ENCODE results near the gene SHOX. TPM values are rescaled to one million over a fixed set of nuclear protein-coding genes. Genes with fewer than 3 reads are reported as not detected.

The SHOX gene
- total RNA-seq, 2 experiments from 2014 or later = not detected

GRCh38 chrX:672931-673330 lies 42.3 kb downstream of the SHOX start:
- DNase-seq = no peak
- intact Hi-C loops (cut with micrococcal nuclease) = no loop called here
- CTCF ChIA-PET = no interaction called here
- Mint-ChIP-seq H3K4me1 (ENCODE audit: low read depth) (no peaks in the 10 kb centered on the region), H3K27me3 (ENCODE audit: low read depth) (peaks cover 4% of the 10 kb centered on the region), H3K27ac (no peak overlapping the region), H3K4me3 (no peak overlapping the region), H3K36me3 (ENCODE audit: low read depth) (no peaks in the 10 kb centered on the region), H3K9me3 (no peaks in the 10 kb centered on the region)

GRCh38 chrX:675279-675954 lies 44.8 kb downstream of the SHOX start:
- no peak overlapping the region for H3K4me3 Mint-ChIP-seq
- CTCF ChIA-PET = no interaction called here
- no peaks in the 10 kb centered on the region for H3K36me3 Mint-ChIP-seq (ENCODE audit: low read depth)
- H3K4me1 Mint-ChIP-seq (ENCODE audit: low read depth) = no peaks in the 10 kb centered on the region
- peaks cover 4% of the 10 kb centered on the region for H3K27me3 Mint-ChIP-seq (ENCODE audit: low read depth)
- intact Hi-C loops (cut with micrococcal nuclease) = no loop called here
- no peak for DNase-seq
- H3K27ac Mint-ChIP-seq = no peak overlapping the region
- peaks cover 4% of the 10 kb centered on the region for H3K9me3 Mint-ChIP-seq

- DNase-seq = no peak
- CTCF ChIA-PET = no interaction called here
- Mint-ChIP-seq H3K36me3 (ENCODE audit: low read depth) (no peaks in the 10 kb centered on the region), H3K27me3 (ENCODE audit: low read depth) (peaks cover 4% of the 10 kb centered on the region), H3K9me3 (peaks cover 4% of the 10 kb centered on the region), H3K27ac (no peak overlapping the region), H3K4me3 (no peak overlapping the region), H3K4me1 (ENCODE audit: low read depth) (no peaks in the 10 kb centered on the region)
- intact Hi-C loops (cut with micrococcal nuclease) = no loop called here
Measured at GRCh38 chrX:675955-676295, 45.3 kb downstream of the SHOX start.

- no peaks in the 10 kb centered on the region for H3K36me3 Mint-ChIP-seq (ENCODE audit: low read depth)
- CTCF ChIA-PET = no interaction called here
- no peak overlapping the region for H3K4me3 Mint-ChIP-seq
- H3K4me1 Mint-ChIP-seq (ENCODE audit: low read depth) = no peaks in the 10 kb centered on the region
- intact Hi-C loops (cut with micrococcal nuclease) = no loop called here
- peaks cover 9% of the 10 kb centered on the region for H3K9me3 Mint-ChIP-seq
- peaks cover 13% of the 10 kb centered on the region for H3K27me3 Mint-ChIP-seq (ENCODE audit: low read depth)
- DNase-seq = no peak
- H3K27ac Mint-ChIP-seq = no peak overlapping the region
Measured at GRCh38 chrX:677376-677775, 46.8 kb downstream of the SHOX start.

GRCh38 chrX:679291-679979 lies 48.8 kb downstream of the SHOX start:
- CTCF ChIA-PET = no interaction called here
- Mint-ChIP-seq H3K4me3 (no peak overlapping the region), H3K36me3 (ENCODE audit: low read depth) (no peaks in the 10 kb centered on the region), H3K27ac (no peak overlapping the region), H3K9me3 (peaks cover 9% of the 10 kb centered on the region), H3K4me1 (ENCODE audit: low read depth) (no peaks in the 10 kb centered on the region), H3K27me3 (ENCODE audit: low read depth) (peaks cover 9% of the 10 kb centered on the region)
- DNase-seq = no peak
- intact Hi-C loops (cut with micrococcal nuclease) = no loop called here

- no peaks in the 10 kb centered on the region for H3K4me1 Mint-ChIP-seq (ENCODE audit: low read depth)
- no peak for DNase-seq
- no peak overlapping the region for H3K4me3 Mint-ChIP-seq
- no peaks in the 10 kb centered on the region for H3K36me3 Mint-ChIP-seq (ENCODE audit: low read depth)
- H3K27me3 Mint-ChIP-seq (ENCODE audit: low read depth) = peaks cover 9% of the 10 kb centered on the region
- CTCF ChIA-PET = no interaction called here
- intact Hi-C loops (cut with micrococcal nuclease) = no loop called here
- H3K9me3 Mint-ChIP-seq = peaks cover 11% of the 10 kb centered on the region
- H3K27ac Mint-ChIP-seq = no peak overlapping the region
Measured at GRCh38 chrX:680062-680461, 49.5 kb downstream of the SHOX start.

- CTCF ChIA-PET = no interaction called here
- Mint-ChIP-seq H3K9me3 (peaks cover 12% of the 10 kb centered on the region), H3K27ac (no peak overlapping the region), H3K36me3 (ENCODE audit: low read depth) (no peaks in the 10 kb centered on the region), H3K4me1 (ENCODE audit: low read depth) (no peaks in the 10 kb centered on the region), H3K4me3 (no peak overlapping the region), H3K27me3 (ENCODE audit: low read depth) (peaks cover 9% of the 10 kb centered on the region)
- DNase-seq = no peak
- intact Hi-C loops (cut with micrococcal nuclease) = no loop called here
Measured at GRCh38 chrX:681989-682388, 51.4 kb downstream of the SHOX start.

GRCh38 chrX:682892-683291 lies 52.3 kb downstream of the SHOX start:
- Mint-ChIP-seq H3K27ac (no peak overlapping the region), H3K4me3 (no peak overlapping the region), H3K36me3 (ENCODE audit: low read depth) (no peaks in the 10 kb centered on the region), H3K9me3 (peaks cover 12% of the 10 kb centered on the region), H3K27me3 (ENCODE audit: low read depth) (peaks cover 9% of the 10 kb centered on the region), H3K4me1 (ENCODE audit: low read depth) (no peaks in the 10 kb centered on the region)
- no peak for DNase-seq
- intact Hi-C loops (cut with micrococcal nuclease) = no loop called here
- CTCF ChIA-PET = no interaction called here

- no peak overlapping the region for H3K27ac Mint-ChIP-seq
- no peak overlapping the region for H3K4me3 Mint-ChIP-seq
- CTCF ChIA-PET = no interaction called here
- H3K36me3 Mint-ChIP-seq (ENCODE audit: low read depth) = no peaks in the 10 kb centered on the region
- peaks cover 9% of the 10 kb centered on the region for H3K27me3 Mint-ChIP-seq (ENCODE audit: low read depth)
- no peaks in the 10 kb centered on the region for H3K4me1 Mint-ChIP-seq (ENCODE audit: low read depth)
- no peak for DNase-seq
- peaks cover 12% of the 10 kb centered on the region for H3K9me3 Mint-ChIP-seq
- intact Hi-C loops (cut with micrococcal nuclease) = no loop called here
Measured at GRCh38 chrX:683576-683975, 53.0 kb downstream of the SHOX start.

GRCh38 chrX:685120-686032 lies 54.8 kb downstream of the SHOX start:
- no peak for DNase-seq
- intact Hi-C loops (cut with micrococcal nuclease) = no loop called here
- no peaks in the 10 kb centered on the region for H3K4me1 Mint-ChIP-seq (ENCODE audit: low read depth)
- H3K27me3 Mint-ChIP-seq (ENCODE audit: low read depth) = peaks cover 9% of the 10 kb centered on the region
- H3K36me3 Mint-ChIP-seq (ENCODE audit: low read depth) = no peaks in the 10 kb centered on the region
- peaks cover 9% of the 10 kb centered on the region for H3K9me3 Mint-ChIP-seq
- H3K27ac Mint-ChIP-seq = no peak overlapping the region
- H3K4me3 Mint-ChIP-seq = no peak overlapping the region
- CTCF ChIA-PET = no interaction called here

- H3K4me3 Mint-ChIP-seq = no peak overlapping the region
- intact Hi-C loops (cut with micrococcal nuclease) = no loop called here
- H3K9me3 Mint-ChIP-seq = peaks cover 11% of the 10 kb centered on the region
- no peaks in the 10 kb centered on the region for H3K36me3 Mint-ChIP-seq (ENCODE audit: low read depth)
- DNase-seq = no peak
- H3K27me3 Mint-ChIP-seq (ENCODE audit: low read depth) = no peaks in the 10 kb centered on the region
- CTCF ChIA-PET = no interaction called here
- no peak overlapping the region for H3K27ac Mint-ChIP-seq
- no peaks in the 10 kb centered on the region for H3K4me1 Mint-ChIP-seq (ENCODE audit: low read depth)
Measured at GRCh38 chrX:689983-690382, 59.4 kb downstream of the SHOX start.

GRCh38 chrX:694800-695199 lies 64.2 kb downstream of the SHOX start:
- H3K4me1 Mint-ChIP-seq (ENCODE audit: low read depth) = peaks cover 6% of the 10 kb centered on the region
- H3K4me3 Mint-ChIP-seq = no peak overlapping the region
- DNase-seq = no peak
- peaks cover 14% of the 10 kb centered on the region for H3K27me3 Mint-ChIP-seq (ENCODE audit: low read depth)
- intact Hi-C loops (cut with micrococcal nuclease) = no loop called here
- CTCF ChIA-PET = no interaction called here
- H3K36me3 Mint-ChIP-seq (ENCODE audit: low read depth) = peaks cover 2% of the 10 kb centered on the region
- H3K27ac Mint-ChIP-seq = no peak overlapping the region
- peaks cover 20% of the 10 kb centered on the region for H3K9me3 Mint-ChIP-seq

GRCh38 chrX:698206-698605 lies 67.6 kb downstream of the SHOX start:
- peaks cover 14% of the 10 kb centered on the region for H3K27me3 Mint-ChIP-seq (ENCODE audit: low read depth)
- no peak overlapping the region for H3K4me3 Mint-ChIP-seq
- peaks cover 6% of the 10 kb centered on the region for H3K4me1 Mint-ChIP-seq (ENCODE audit: low read depth)
- intact Hi-C loops (cut with micrococcal nuclease) = no loop called here
- no peak for DNase-seq
- H3K27ac Mint-ChIP-seq = no peak overlapping the region
- CTCF ChIA-PET = no interaction called here
- H3K9me3 Mint-ChIP-seq = peaks cover 18% of the 10 kb centered on the region
- H3K36me3 Mint-ChIP-seq (ENCODE audit: low read depth) = peaks cover 2% of the 10 kb centered on the region
